Measurements from ENCODE around the gene KCNT1. TPM values are rescaled to one million over a fixed set of nuclear protein-coding genes. Genes with fewer than 3 reads are reported as not detected.

KCNT1 gene
- total RNA-seq, 1 experiment from 2014 or later = 0.68 TPM

GRCh38 chr9:135761845-135762168 lies 59.8 kb downstream of the KCNT1 start:
- Histone ChIP-seq H4K5ac (ENCODE audit: insufficient read length, low read depth, low read length) (no peak overlapping the region), H3K79me2 (ENCODE audit: insufficient read depth, low read length) (no peaks in the 10 kb centered on the region), H3K14ac (ENCODE audit: insufficient read depth, low read length) (no peak overlapping the region)

More at GRCh38 chr9:135761845-135762168, 59.8 kb downstream of the KCNT1 start:
- Histone ChIP-seq H3K27me3 (ENCODE audit: insufficient read depth, low read length) (no peaks in the 10 kb centered on the region), H3K56ac (ENCODE audit: insufficient read length, low read depth, low read length) (no peak overlapping the region), H3K9ac (ENCODE audit: extremely low read depth, insufficient read length, low read length) (no peak overlapping the region), H2BK12ac (ENCODE audit: insufficient read length, low read depth, low read length) (no peak overlapping the region), H2AK5ac (ENCODE audit: insufficient read length, low read length) (no peak overlapping the region), H3T11ph (ENCODE audit: low read length) (no peak overlapping the region), H3K4ac (ENCODE audit: low read depth, low read length) (no peak overlapping the region), H3K4me2 (ENCODE audit: insufficient read depth, insufficient read length, low read length) (no peak overlapping the region), H2BK5ac (ENCODE audit: insufficient read length, low read length) (no peak overlapping the region), H4K20me1 (ENCODE audit: control insufficient read depth, insufficient read depth, insufficient read length) (no peaks in the 10 kb centered on the region), H3K18ac (ENCODE audit: insufficient read length, low read depth, low read length) (no peak overlapping the region), H2AFZ (ENCODE audit: low read length) (no peak overlapping the region), H2BK15ac (ENCODE audit: low read depth, low read length) (no peak overlapping the region), H3K9me3 (ENCODE audit: control insufficient read depth, low read depth, low read length) (peaks cover 4% of the 10 kb centered on the region), H3K23me2 (ENCODE audit: insufficient read length, low read depth, low read length, poor library complexity, severe bottlenecking) (no peaks in the 10 kb centered on the region), H2BK20ac (ENCODE audit: low read depth, low read length, poor library complexity, severe bottlenecking) (no peak overlapping the region), H3K23ac (ENCODE audit: insufficient read length, low read depth, low read length) (no peak overlapping the region), H4K8ac (replicated peaks; ENCODE audit: insufficient read length, low read depth, low read length) (no peak overlapping the region), H3K27ac (ENCODE audit: insufficient read length, low read depth, low read length) (no peak overlapping the region), H4K91ac (ENCODE audit: insufficient read length, low read depth, low read length) (no peak overlapping the region), H3K4me1 (ENCODE audit: insufficient read depth, low read length) (no peaks in the 10 kb centered on the region), H3K79me1 (ENCODE audit: insufficient read depth, low read depth, low read length, poor library complexity, severe bottlenecking) (no peaks in the 10 kb centered on the region), H2BK120ac (ENCODE audit: low read depth, low read length, poor library complexity, severe bottlenecking) (no peak overlapping the region)
- Mint-ChIP-seq H3K36me3 (ENCODE audit: insufficient read depth in 1 of 3, low read depth in 3 of 3) (peaks cover 0 to 10% (median 4%) of the 10 kb centered on the region in 3 experiments; a peak in 4 of 7 replicates), H3K9me3 (peaks cover 11 to 19% of the 10 kb centered on the region in 2 experiments), H3K4me1 (no peaks in the 10 kb centered on the region), H3K27me3 (ENCODE audit: low read depth) (no peaks in the 10 kb centered on the region), H3K27ac (no peak overlapping the region; a peak in 1 of 7 replicates), H3K4me3 (no peak overlapping the region)
- no CpG with 5 or more reads among the region's 16 CpGs for WGBS (ENCODE audit: extremely low coverage, insufficient read length, low lambda C conversion rate)
- TF ChIP-seq CTCF (conservative IDR thresholded peaks at IDR 0.05) = no peak
- DNase-seq = no peak
